ENCODE measurements around the gene ZFYVE26. TPM values are rescaled to one million over a fixed set of nuclear protein-coding genes. Genes with fewer than 3 reads are reported as not detected.

ZFYVE26 gene
- total RNA-seq, 1 experiment from 2014 or later = 13.2 TPM

GRCh38 chr14:67850066-67850830 lies 33.9 kb upstream of the ZFYVE26 start:
- intact Hi-C loops (cut with micrococcal nuclease) = no loop called here
- Histone ChIP-seq H3K27ac (ENCODE audit: low read depth, low read length) (no peak overlapping the region), H3K79me2 (ENCODE audit: insufficient read depth, low read length) (no peaks in the 10 kb centered on the region), H3K9ac (ENCODE audit: low read length) (no peak overlapping the region), H3K36me3 (ENCODE audit: control insufficient read depth in 1 of 2, insufficient read depth in 2 of 2, low read length in 2 of 2) (no peaks in the 10 kb centered on the region), H2AFZ (ENCODE audit: low read depth, low read length, poor library complexity, severe bottlenecking) (no peak overlapping the region), H3K9me2 (ENCODE audit: insufficient read depth) (no peaks in the 10 kb centered on the region), H4K20me1 (ENCODE audit: insufficient read depth) (no peaks in the 10 kb centered on the region), H3K4me1 (ENCODE audit: control insufficient read depth in 1 of 2, insufficient read depth in 2 of 2, low read length in 2 of 2) (no peaks in the 10 kb centered on the region), H3K9me3 (ENCODE audit: control insufficient read depth in 1 of 2, insufficient read depth in 1 of 2, low read depth in 1 of 2, low read length in 2 of 2) (no peaks in the 10 kb centered on the region), H3K4me2 (ENCODE audit: low read length) (no peak overlapping the region), H3K4me3 (replicated peaks in 1 of 2; ENCODE audit: low read depth in 1 of 2, low read length in 2 of 2) (no peak overlapping the region), H3K27me3 (ENCODE audit: insufficient read depth, low read length) (no peaks in the 10 kb centered on the region)
- ChIA-PET RAD21 (ENCODE audit: low non-redundant PET in 1 of 2, low total read pairs in 2 of 2, uncharacterized antibody in 2 of 2, unreplicated experiment in 2 of 2) (no interaction called here), POLR2A (no interaction called here), CTCF (no interaction called here)
- DNase-seq (ENCODE audit: low read depth, low spot score) (no peak), ATAC-seq (no peak)
- BruUV-seq (replicated peaks) = no TSS peak
- TF ChIP-seq ZNF274 (IDR thresholded peaks at IDR 0.05; ENCODE audit: low read depth, low read length) (no peak), ATF3 (IDR thresholded peaks at IDR 0.05) (no peak), CEBPB (IDR thresholded peaks at IDR 0.05; ENCODE audit: low read depth) (no peak), REST (IDR thresholded peaks at IDR 0.05; ENCODE audit: low read depth) (no peak), EZH2 (IDR thresholded peaks at IDR 0.05) (no peak), YY1 (IDR thresholded peaks at IDR 0.05; ENCODE audit: extremely low read depth, insufficient replicate concordance, low read depth, low read length) (no peak), POLR2A (IDR thresholded peaks at IDR 0.05; ENCODE audit: borderline replicate concordance, extremely low read depth, insufficient read depth, insufficient read length) (no peak), CTCF (IDR thresholded peaks at IDR 0.05 in 2 of 3, conservative IDR thresholded peaks at IDR 0.05 in 1 of 3; ENCODE audit: borderline replicate concordance in 1 of 3, insufficient read depth in 1 of 3, low read depth in 2 of 3, low read length in 2 of 3) (no peak), MAX (IDR thresholded peaks at IDR 0.05) (no peak), SIN3A (IDR thresholded peaks at IDR 0.05; ENCODE audit: low read depth) (no peak), RAD21 (IDR thresholded peaks at IDR 0.05; ENCODE audit: low read depth) (no peak), JUND (IDR thresholded peaks at IDR 0.05) (no peak), TCF7L2 (IDR thresholded peaks at IDR 0.05; ENCODE audit: borderline replicate concordance, extremely low read depth, insufficient read depth, insufficient read length) (no peak), CBX3 (IDR thresholded peaks at IDR 0.05; ENCODE audit: low read depth) (no peak), ZBTB33 (IDR thresholded peaks at IDR 0.05; ENCODE audit: extremely low read depth, insufficient replicate concordance, low read length) (no peak), SP1 (IDR thresholded peaks at IDR 0.05; ENCODE audit: low read depth) (no peak)
